ENCODE data around the gene RAD51B. TPM values are rescaled to one million over a fixed set of nuclear protein-coding genes. Genes with fewer than 3 reads are reported as not detected.

Gene RAD51B
- total RNA-seq, 1 experiment from 2014 or later, result 23.3 TPM

- Histone ChIP-seq H3K4me1 (ENCODE audit: insufficient read depth, low read length, poor library complexity, severe bottlenecking) (peaks cover 18% of the 10 kb centered on the region), H3K4me3 (ENCODE audit: low read depth, low read length, poor library complexity, severe bottlenecking) (no peak overlapping the region), H3K36me3 (ENCODE audit: insufficient read depth, low read length, poor library complexity, severe bottlenecking) (no peaks in the 10 kb centered on the region), H3K27ac (ENCODE audit: low read depth, low read length, poor library complexity, severe bottlenecking) (no peak overlapping the region), H3K9me3 (ENCODE audit: low read depth, low read length, poor library complexity, severe bottlenecking) (no peaks in the 10 kb centered on the region), H3K27me3 (replicated peaks; ENCODE audit: insufficient read depth, low read depth, low read length, poor library complexity) (no peaks in the 10 kb centered on the region)
- TF ChIP-seq EZH2 (IDR thresholded peaks at IDR 0.05; ENCODE audit: borderline replicate concordance, low read depth, low read length, poor library complexity, severe bottlenecking) (no peak), CTCF (conservative IDR thresholded peaks at IDR 0.05; ENCODE audit: low read depth, low read length) (no peak)
- DNase-seq (ENCODE audit: low spot score), result peak; percentile 74
- no TSS peak for BruUV-seq (replicated peaks)
- CTCF ChIA-PET, result no interaction called here
- intact Hi-C loops (cut with micrococcal nuclease; ENCODE audit: unreplicated experiment), result loop anchor here (10.0 kb wide), 1 partner anchor 726 kb away; no protein-coding TSS in a partner anchor
- POLR2A ChIA-PET (ENCODE audit: low non-redundant PET), result no interaction called here
Observed at GRCh38 chr14:68089146-68089731, 269.7 kb downstream of the RAD51B start.

GRCh38 chr14:68094158-68094557 is 274.6 kb downstream of the RAD51B start:
- intact Hi-C loops (cut with micrococcal nuclease; ENCODE audit: unreplicated experiment), result no loop called here
- Histone ChIP-seq H3K4me1 (ENCODE audit: insufficient read depth, low read length, poor library complexity, severe bottlenecking) (peaks cover 6% of the 10 kb centered on the region), H3K27me3 (replicated peaks; ENCODE audit: insufficient read depth, low read depth, low read length, poor library complexity) (no peaks in the 10 kb centered on the region), H3K9me3 (ENCODE audit: low read depth, low read length, poor library complexity, severe bottlenecking) (no peaks in the 10 kb centered on the region), H3K27ac (ENCODE audit: low read depth, low read length, poor library complexity, severe bottlenecking) (no peak overlapping the region), H3K4me3 (ENCODE audit: low read depth, low read length, poor library complexity, severe bottlenecking) (no peak overlapping the region), H3K36me3 (ENCODE audit: insufficient read depth, low read length, poor library complexity, severe bottlenecking) (no peaks in the 10 kb centered on the region)
- DNase-seq (ENCODE audit: low spot score), result no peak
- ChIA-PET CTCF (no interaction called here), POLR2A (ENCODE audit: low non-redundant PET) (no interaction called here)
- TF ChIP-seq EZH2 (IDR thresholded peaks at IDR 0.05; ENCODE audit: borderline replicate concordance, low read depth, low read length, poor library complexity, severe bottlenecking), result no peak
- no peak for TF ChIP-seq CTCF (conservative IDR thresholded peaks at IDR 0.05; ENCODE audit: low read depth, low read length)
- no TSS peak for BruUV-seq (replicated peaks)

- POLR2A ChIA-PET (ENCODE audit: low non-redundant PET), result no interaction called here
- DNase-seq (ENCODE audit: low spot score), result no peak
- Histone ChIP-seq H3K9me3 (ENCODE audit: low read depth, low read length, poor library complexity, severe bottlenecking) (no peaks in the 10 kb centered on the region), H3K4me3 (ENCODE audit: low read depth, low read length, poor library complexity, severe bottlenecking) (no peak overlapping the region), H3K4me1 (ENCODE audit: insufficient read depth, low read length, poor library complexity, severe bottlenecking) (no peaks in the 10 kb centered on the region), H3K27me3 (replicated peaks; ENCODE audit: insufficient read depth, low read depth, low read length, poor library complexity) (no peaks in the 10 kb centered on the region), H3K36me3 (ENCODE audit: insufficient read depth, low read length, poor library complexity, severe bottlenecking) (no peaks in the 10 kb centered on the region), H3K27ac (ENCODE audit: low read depth, low read length, poor library complexity, severe bottlenecking) (no peak overlapping the region)
- intact Hi-C loops (cut with micrococcal nuclease; ENCODE audit: unreplicated experiment), result no loop called here
- BruUV-seq (replicated peaks), result no TSS peak
- CTCF ChIA-PET, result no interaction called here
- TF ChIP-seq EZH2 (IDR thresholded peaks at IDR 0.05; ENCODE audit: borderline replicate concordance, low read depth, low read length, poor library complexity, severe bottlenecking), result no peak
- no peak for TF ChIP-seq CTCF (conservative IDR thresholded peaks at IDR 0.05; ENCODE audit: low read depth, low read length)
Observed at GRCh38 chr14:68094752-68095151, 275.2 kb downstream of the RAD51B start.

Measured in A673 (cell line).